Measurements from ENCODE around the gene FBLN7. TPM values are rescaled to one million over a fixed set of nuclear protein-coding genes. Genes with fewer than 3 reads are reported as not detected.
"Not testable (repeated sequence)": the region's sequence is repeated elsewhere in the genome, so short reads cannot be mapped to it uniquely, and the experiment has no call there.

The FBLN7 gene
- total and polyA plus RNA-seq, 8 donors = 2.6 to 19.1 (median 13.3) TPM

- Histone ChIP-seq H3K36me3 (no peaks in the 10 kb centered on the region), H3K27ac (no peak overlapping the region), H3K27me3 (peaks cover 5 to 31% of the 10 kb centered on the region in 2 donors), H3K9me3 (no peaks in the 10 kb centered on the region), H3K4me1 (peaks cover 0 to 11% of the 10 kb centered on the region in 2 donors), H3K4me3 (no peak overlapping the region)
- intact Hi-C loops (cut with DNase I) = no loop called here
- no peak for ATAC-seq
- TF ChIP-seq, protein P1, sequence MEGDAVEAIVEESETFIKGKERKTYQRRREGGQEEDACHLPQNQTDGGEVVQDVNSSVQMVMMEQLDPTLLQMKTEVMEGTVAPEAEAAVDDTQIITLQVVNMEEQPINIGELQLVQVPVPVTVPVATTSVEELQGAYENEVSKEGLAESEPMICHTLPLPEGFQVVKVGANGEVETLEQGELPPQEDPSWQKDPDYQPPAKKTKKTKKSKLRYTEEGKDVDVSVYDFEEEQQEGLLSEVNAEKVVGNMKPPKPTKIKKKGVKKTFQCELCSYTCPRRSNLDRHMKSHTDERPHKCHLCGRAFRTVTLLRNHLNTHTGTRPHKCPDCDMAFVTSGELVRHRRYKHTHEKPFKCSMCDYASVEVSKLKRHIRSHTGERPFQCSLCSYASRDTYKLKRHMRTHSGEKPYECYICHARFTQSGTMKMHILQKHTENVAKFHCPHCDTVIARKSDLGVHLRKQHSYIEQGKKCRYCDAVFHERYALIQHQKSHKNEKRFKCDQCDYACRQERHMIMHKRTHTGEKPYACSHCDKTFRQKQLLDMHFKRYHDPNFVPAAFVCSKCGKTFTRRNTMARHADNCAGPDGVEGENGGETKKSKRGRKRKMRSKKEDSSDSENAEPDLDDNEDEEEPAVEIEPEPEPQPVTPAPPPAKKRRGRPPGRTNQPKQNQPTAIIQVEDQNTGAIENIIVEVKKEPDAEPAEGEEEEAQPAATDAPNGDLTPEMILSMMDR (IDR thresholded peaks at IDR 0.05) = no peak
- no peak for DNase-seq
These were observed 2.1 kb upstream of the FBLN7 start for GRCh38 chr2:112136096-112136495.

DNA sequence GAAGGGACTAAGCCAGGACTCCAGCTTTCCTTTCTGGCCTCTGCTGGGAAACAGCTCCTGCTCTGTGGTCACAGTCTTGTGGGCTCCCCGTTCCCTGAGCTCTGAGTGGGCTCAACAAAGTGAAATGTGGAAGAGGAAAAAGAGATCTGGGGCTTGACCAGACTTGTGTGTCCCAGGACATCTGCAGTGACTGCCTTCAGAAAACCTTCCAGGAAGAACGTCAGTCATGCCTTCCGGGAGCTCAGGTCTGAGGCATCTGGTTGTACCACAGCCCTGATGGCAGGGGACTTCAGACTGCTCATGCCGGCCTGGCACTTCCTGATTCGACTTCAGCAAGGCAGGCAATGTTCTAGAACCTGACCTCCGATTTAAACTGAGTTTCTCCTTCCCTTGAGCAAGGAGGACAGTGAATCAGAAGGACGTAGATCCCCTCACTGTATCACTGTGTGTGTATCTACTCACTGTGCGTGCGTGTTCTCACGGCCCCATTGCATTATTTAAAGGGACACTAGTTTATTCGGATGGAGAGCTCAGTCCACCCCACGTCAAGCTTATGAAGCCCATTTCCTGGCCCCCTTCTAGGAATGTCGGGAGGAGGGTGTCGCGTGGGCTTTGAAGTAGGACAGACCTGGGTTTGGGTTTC, 548 bp upstream of the FBLN7 start:
- DNase-seq (peak in 2 of 4 donors; percentile 7 to 11), ATAC-seq (peak; percentile 51)
- intact Hi-C loops (cut with DNase I) = no loop called here
- no peaks in the 10 kb centered on the region for H3K36me3 ChIP-seq
- no peak overlapping the region for H3K27ac ChIP-seq
- peaks cover 5 to 34% of the 10 kb centered on the region in 2 donors for H3K27me3 ChIP-seq
- H3K9me3 ChIP-seq = no peaks in the 10 kb centered on the region
- TF ChIP-seq, protein P1 (IDR thresholded peaks at IDR 0.05) = no peak
- peak overlapping the region; percentile 34 to 47 for H3K4me3 ChIP-seq
- H3K4me1 ChIP-seq = peaks cover 0 to 11% of the 10 kb centered on the region in 2 donors

GRCh38 chr2:112139033-112139614, 939 bp downstream of the FBLN7 start:
- H3K27ac ChIP-seq; H3K36me3 ChIP-seq; DNase-seq; intact Hi-C loops (cut with DNase I); ATAC-seq; H3K4me3 ChIP-seq; H3K9me3 ChIP-seq: not testable (repeated sequence)
- Histone ChIP-seq H3K4me1 (peaks cover 0 to 11% of the 10 kb centered on the region in 2 donors), H3K27me3 (peaks cover 5 to 34% of the 10 kb centered on the region in 2 donors)

DNA sequence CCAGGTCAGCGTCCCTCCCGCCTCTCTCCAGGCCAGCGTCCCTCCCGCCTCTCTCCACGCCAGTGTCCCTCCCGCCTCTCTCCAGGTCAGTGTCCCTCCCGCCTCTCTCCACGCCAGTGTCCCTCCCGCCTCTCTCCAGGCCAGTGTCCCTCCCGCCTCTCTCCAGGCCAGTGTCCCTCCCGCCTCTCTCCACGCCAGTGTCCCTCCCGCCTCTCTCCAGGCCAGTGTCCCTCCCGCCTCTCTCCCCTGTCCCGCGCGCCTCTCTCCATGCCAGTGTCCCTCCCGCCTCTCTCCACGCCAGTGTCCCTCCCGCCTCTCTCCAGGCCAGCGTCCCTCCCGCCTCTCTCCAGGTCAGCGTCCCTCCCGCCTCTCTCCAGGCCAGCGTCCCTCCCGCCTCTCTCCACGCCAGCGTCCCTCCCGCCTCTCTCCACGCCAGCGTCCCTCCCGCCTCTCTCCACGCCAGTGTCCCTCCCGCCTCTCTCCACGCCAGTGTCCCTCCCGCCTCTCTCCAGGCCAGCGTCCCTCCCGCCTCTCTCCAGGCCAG, 1.5 kb downstream of the FBLN7 start:
- H3K27ac ChIP-seq; DNase-seq; intact Hi-C loops (cut with DNase I); H3K36me3 ChIP-seq; H3K9me3 ChIP-seq; ATAC-seq: not testable (repeated sequence)
- peaks cover 0 to 11% of the 10 kb centered on the region in 2 donors for H3K4me1 ChIP-seq
- peaks cover 5 to 34% of the 10 kb centered on the region in 2 donors for H3K27me3 ChIP-seq
- H3K4me3 ChIP-seq = peak overlapping the region in 1 of 2 donors; percentile 23

GRCh38 chr2:112140205-112140802, 2.1 kb downstream of the FBLN7 start:
- H3K4me1 ChIP-seq = peaks cover 0 to 11% of the 10 kb centered on the region in 2 donors
- no peaks in the 10 kb centered on the region for H3K36me3 ChIP-seq
- peak overlapping the region; percentile 13 to 23 for H3K4me3 ChIP-seq
- no peaks in the 10 kb centered on the region for H3K9me3 ChIP-seq
- H3K27ac ChIP-seq = no peak overlapping the region
- peaks cover 5 to 34% of the 10 kb centered on the region in 2 donors for H3K27me3 ChIP-seq
- TF ChIP-seq, protein P1 (IDR thresholded peaks at IDR 0.05) = no peak
- ATAC-seq = peak; percentile 21
- intact Hi-C loops (cut with DNase I) = no loop called here
- DNase-seq = no peak

All from left lung (tissue), 10 donors.